ENCODE data around the gene ARPP21.

- TF ChIP-seq CTCF (IDR thresholded peaks at IDR 0.05) (no peak), POLR2A (IDR thresholded peaks at IDR 0.05) (no peak)
These were observed 137.0 kb downstream of the ARPP21 start for GRCh38 chr3:35776346-35776745.

All from esophagus squamous epithelium (tissue), 4 donors.